Measurements from ENCODE around the gene FGD2.

GRCh38 chr6:36967757-36968156 lies 37.7 kb upstream of the FGD2 start:
- no peak for TF ChIP-seq YY1 (IDR thresholded peaks at IDR 0.05; ENCODE audit: insufficient read depth, insufficient read length)
- TF ChIP-seq ZNF274 (IDR thresholded peaks at IDR 0.05; ENCODE audit: low read depth, low read length) = no peak

All from NT2/D1 (cell line).